Measurements from ENCODE around the gene KCND2.
"Not testable (repeated sequence)": the region's sequence is repeated elsewhere in the genome, so short reads cannot be mapped to it uniquely, and the experiment has no call there.

Gene KCND2

GRCh38 chr7:120588862-120589261, 315.9 kb downstream of the KCND2 start:
- DNase-seq = no peak

GRCh38 chr7:120600607-120601006, 327.6 kb downstream of the KCND2 start:
- DNase-seq = no peak

DNA sequence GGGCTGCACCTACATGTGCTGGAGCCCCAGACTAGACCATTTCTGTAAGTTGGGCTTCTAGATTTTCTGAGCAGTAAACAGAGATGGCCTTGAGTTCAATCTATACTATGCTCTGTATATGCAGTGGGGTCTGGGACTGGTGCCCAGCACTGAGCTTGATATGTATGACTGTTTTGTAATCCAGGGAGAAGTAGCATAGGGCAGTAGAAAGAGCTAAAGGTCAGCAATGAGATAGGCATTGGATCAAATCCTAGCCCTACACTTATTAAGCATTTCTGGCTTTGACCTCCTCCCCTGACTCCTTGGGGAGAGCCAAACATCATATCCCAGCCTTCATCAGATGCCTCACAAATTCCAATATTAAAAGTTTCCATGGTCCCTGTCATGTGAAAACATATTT, 330.4 kb downstream of the KCND2 start:
- no peak for DNase-seq

GRCh38 chr7:120609136-120609753, 336.3 kb downstream of the KCND2 start:
- no peak for DNase-seq

- no peak for DNase-seq
Observed at GRCh38 chr7:120611975-120612374, 339.0 kb downstream of the KCND2 start.

- no peak for DNase-seq
Observed at GRCh38 chr7:120615703-120616102, 342.7 kb downstream of the KCND2 start.

DNA sequence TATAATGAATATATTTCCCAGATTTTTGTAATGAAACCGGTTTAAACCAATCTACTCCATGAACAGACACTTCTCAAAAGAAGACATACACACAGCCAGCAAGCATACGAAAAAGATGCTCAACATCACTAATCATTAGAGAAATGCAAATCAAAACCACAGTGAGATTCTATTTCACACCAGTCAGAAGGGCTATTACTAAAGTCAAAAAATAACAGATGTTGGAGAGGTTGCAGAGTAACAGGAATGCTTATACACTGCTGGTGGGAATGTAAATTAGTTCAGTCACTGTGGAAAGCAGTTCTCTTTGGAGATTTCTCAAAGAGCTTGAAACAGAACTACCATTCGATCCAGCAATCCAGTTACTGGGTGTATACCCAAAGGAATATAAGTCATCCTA, 344.3 kb downstream of the KCND2 start:
- DNase-seq = peak; percentile 20

GRCh38 chr7:120628251-120628650, 355.3 kb downstream of the KCND2 start:
- no peak for DNase-seq

GRCh38 chr7:120639884-120640283, 366.9 kb downstream of the KCND2 start:
- DNase-seq = no peak

DNA sequence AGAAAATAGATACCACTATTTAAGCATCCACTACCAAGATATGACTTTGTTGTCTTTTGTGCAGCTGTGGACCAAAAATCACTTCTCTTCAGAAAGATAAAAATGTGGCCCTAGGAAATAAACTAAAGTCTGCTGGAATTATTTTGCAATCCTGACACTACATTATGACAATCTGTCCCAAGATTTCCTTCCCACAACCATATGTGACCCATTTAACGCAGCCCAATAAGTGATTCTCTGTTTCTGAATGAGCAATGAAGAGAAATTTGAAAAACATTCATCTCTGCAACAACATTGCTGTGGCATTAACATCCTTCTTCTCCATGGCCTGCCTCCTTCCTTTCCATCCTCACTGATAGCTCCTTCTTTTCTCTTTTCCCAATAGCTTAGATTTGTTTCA, 373.0 kb downstream of the KCND2 start:
- no peak for DNase-seq

DNA sequence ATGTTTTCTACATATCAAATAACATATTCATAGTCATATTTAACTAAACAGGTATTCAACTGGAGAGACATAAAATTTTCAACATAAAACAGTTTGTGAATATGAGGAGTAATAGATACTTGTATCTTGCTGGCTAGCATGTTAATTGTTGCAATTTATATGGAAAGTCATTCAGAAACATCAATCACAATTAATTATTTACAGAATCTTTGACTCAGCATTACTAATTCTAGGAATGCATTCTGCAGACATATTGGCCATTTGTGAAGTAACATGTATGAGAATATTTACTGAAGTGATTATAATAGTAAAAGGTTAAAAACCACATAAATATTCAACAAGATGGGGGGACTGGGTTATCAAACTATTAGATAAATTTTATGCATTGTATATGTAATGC, 381.3 kb downstream of the KCND2 start:
- no peak for DNase-seq

DNA sequence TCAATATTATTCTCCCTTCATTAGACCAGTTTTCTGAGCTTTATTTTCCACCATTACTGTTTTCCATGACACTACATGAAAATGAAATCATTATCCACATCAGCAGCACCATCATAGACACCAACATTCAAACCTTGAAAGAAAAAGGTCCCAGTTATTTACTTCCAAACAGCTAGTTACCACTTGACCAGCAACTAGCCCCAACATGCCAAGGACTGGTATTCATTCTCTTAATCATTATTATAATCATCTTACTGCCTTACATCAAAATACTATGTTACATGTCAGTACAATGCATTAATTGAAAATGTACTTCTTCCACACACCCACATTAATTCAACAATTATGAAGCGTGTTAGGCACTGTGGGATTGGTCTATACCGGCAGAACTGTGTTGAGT, 385.5 kb downstream of the KCND2 start:
- no peak for DNase-seq

GRCh38 chr7:120662291-120662690, 389.3 kb downstream of the KCND2 start:
- DNase-seq = no peak

DNA sequence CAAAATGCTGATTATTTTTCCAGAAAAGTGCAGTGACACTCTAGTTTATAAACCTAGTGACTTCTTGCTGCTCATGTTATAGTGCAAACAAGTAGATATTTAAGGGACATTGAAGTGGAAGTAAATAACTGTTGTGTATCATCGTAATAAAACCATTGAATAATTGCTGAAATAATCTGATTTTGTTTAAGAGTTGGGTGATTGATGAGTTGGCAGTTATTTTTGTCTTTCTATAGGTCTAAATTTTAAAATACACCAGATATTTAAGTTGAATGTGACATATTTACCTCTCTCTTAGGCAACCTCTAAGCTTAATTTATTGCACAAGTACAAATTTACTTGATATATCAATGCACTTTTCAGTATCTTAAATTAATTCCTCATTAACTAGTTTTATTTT, 392.1 kb downstream of the KCND2 start:
- DNase-seq = no peak

DNA sequence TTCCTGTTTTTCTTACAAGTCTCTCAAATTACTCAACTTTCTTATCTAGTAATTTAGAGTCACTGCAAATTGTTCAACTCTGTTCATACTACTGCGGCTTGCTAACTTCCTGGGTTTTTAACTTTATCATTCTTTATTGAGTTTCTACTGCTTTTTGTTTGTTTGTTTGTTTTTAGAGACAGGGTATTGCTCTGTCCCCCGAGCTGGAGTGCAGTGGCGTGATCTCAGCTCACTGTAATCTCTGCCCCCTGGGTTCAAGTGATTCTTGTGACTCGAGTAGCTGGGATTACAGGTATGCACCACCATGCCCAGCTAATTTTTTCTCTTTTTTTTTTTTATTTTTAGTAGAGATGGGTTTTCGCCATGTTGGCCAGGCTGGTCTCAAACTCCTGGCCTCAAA, 402.1 kb downstream of the KCND2 start:
- no peak for DNase-seq

GRCh38 chr7:120677535-120677934, 404.6 kb downstream of the KCND2 start:
- DNase-seq = no peak

GRCh38 chr7:120680985-120681384, 408.0 kb downstream of the KCND2 start:
- DNase-seq = no peak

DNA sequence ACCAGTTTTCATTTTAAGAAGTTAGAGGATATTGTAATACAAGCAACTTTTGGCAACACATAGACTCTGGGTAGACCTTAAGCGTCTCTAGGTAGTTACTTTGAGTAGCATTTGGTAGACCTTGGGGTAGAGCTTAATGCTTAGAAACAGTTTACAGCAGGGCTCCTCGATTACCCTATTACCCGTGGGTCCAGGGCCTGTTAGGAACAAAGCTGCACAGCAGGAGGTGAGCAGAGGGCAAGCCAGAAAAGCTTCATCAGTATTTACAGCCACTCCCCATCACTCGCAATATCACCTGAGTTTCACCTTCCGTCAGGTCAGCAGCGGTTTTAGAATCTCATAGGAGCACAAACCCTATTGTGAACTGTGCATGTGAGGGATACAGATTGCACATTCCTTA, 411.5 kb downstream of the KCND2 start:
- no peak for DNase-seq

DNA sequence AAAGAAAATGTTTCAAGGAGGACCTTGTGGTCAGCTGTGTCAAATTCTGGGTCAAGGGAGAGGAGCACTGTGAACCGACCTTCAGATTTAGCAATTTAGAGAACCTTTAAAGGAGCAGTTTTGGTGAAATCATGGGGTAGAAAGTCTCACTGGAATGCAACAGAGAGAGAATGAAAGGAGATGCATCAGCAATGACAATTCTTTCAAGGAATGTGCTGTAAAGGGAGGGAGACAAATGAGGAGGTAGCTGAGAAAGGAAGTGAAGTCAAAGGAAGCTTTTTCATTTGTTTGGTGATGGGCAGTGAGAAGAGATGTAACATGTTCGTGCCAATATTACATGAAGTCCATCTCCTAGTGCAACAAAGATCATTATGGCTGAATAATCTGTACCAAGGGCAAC, 418.9 kb downstream of the KCND2 start:
- DNase-seq = no peak

- DNase-seq = no peak
Observed at GRCh38 chr7:120695848-120696247, 422.9 kb downstream of the KCND2 start.

GRCh38 chr7:120700796-120701195, 427.8 kb downstream of the KCND2 start:
- DNase-seq = no peak

GRCh38 chr7:120702408-120702807, 429.4 kb downstream of the KCND2 start:
- DNase-seq = not testable (repeated sequence)

DNA sequence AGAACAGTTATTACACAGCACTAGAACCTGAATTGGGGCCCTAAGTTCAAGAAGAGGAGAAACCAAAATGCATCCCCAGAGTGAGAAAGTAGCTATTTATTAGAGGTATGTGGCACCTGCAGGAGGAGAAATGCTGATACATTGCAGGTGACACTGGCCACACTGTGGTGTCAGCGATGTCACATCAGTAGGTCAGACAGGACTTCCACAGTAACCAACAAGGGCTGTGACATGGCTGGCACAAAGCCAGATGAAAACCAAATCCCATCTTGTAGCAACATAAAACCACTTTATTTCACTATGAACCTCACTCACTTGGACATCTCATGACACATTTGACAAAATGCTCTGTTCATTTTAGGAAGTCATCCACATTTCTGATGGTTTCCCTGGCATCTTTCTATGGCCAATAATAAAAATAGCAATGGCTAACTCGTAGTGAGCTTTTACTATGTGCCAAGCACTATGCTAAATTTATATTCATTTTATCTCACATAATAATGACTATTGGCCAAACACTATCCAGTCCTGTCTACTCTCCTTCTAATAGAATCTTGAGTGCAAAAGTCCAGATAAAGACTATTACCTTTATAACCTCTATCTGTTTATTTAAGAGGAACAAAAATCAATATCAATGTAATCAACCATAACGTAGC, 430.7 kb downstream of the KCND2 start:
- DNase-seq = no peak

DNA sequence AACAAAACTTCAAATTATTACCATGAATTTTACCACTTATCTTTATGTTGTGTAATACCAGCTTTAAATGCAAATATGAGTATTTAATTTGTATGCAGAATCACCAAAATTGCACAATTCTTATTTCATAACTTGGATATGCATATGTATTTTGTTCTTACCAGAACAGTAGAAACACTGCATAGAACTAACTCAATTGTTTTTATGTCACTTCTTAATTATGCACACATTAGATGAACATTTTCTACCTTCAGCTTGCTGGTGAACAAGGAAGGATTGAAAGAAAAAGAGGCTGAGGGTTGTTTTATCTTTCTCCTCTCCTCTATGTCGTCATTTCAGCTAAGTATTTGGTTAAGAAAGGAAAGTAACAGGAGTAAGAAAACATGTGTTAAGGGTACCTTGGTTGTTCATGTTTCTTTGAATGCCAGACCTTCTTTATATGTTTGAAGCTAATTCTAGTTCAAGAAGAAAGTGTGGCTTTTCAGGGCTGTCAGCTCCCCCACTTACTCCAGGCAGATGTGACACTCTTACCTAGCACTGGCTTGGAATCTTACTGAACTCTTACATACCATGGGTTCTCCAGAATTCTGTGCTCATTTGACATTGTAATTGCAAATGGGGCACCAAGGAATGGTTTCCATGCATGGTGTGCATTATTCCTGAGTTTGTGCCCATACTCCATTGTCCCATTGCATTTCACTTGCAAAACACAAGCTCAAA, 436.4 kb downstream of the KCND2 start:
- no peak for DNase-seq

- no peak for DNase-seq
Observed at GRCh38 chr7:120709972-120710320, 437.0 kb downstream of the KCND2 start.

Data from NCI-H524 treated with DMSO at 0.1 percent for 48 hours (cell line).